GM21576 (cell line): ENCODE results near the gene SNAPC4.
A peak's percentile ranks its signal among the peaks of the same experiment; 100 is the strongest.
"Not testable (repeated sequence)": the region's sequence is repeated elsewhere in the genome, so short reads cannot be mapped to it uniquely, and the experiment has no call there.

ENCODE experiments used
- ATAC-seq: cut with Tn5 transposase; IDR thresholded peaks from one replicate; pipeline ENCODE4 v1.9.1; 2021; ENCODE audit warnings: mild to moderate bottlenecking, moderate library complexity; ENCODE audit not compliant: unreplicated experiment

SNAPC4 gene

DNA sequence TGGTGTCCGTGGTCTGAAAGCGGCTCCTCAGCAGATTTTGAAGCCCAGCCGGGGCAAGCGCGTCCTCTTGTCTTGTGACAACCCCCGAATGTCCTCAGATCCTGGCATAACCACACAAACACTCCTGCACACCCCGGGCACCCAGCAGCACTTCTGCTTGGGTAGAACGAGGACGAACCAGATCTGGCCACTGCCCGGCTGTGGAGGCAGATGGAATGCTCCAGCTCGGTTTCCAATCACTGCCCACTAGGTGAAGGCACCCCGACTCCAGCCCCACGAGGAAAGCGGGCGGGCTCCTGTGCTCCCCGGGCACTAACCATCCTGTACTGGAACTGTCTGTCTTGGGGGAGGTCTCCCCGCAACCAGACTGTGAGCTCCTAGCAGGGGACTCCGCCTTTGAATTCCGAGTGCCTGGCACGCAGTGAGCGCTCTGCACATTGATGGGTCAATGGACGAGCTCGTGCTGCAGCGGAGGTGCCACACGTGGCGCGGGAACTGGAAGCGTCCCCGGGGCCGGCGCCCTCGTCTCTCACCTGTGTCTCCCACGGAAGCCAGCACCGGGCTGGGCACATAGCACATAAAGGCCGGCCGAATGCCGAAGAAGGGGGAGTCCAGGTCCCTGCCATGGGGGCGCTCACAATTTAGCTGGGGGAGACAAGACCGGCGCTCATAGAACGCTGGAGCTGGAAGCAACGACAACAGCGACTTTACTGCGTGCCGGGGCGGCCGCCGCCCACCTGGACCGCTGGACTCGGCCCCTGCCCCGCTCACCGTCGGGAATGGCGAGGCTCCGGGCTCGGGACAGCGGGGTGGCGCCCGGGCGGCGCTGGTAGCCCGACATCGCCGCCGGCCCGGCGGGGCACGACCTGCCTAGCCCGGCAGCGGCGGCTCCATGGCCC lies 9.8 kb upstream of the SNAPC4 start:
- ATAC-seq = no peak

DNA sequence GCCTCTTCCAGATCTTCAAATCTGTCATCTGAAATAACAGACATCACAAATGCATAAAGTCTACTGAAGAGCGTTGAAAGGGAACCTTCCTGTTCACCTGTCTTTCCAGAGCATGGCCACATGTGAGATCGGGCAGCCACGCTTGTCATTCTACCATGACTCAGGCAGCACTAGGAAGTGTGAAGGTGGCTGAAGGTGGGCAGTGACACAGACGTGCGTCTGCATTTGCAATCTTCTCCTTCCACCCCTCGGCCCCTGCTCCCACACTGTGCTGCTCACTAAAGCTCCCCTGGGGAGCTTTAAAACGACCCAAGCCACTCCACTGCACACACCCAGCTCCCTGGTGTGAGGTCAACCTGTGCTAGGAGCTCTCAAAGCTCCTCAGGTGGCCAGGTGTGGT lies 7.9 kb upstream of the SNAPC4 start:
- ATAC-seq = no peak

DNA sequence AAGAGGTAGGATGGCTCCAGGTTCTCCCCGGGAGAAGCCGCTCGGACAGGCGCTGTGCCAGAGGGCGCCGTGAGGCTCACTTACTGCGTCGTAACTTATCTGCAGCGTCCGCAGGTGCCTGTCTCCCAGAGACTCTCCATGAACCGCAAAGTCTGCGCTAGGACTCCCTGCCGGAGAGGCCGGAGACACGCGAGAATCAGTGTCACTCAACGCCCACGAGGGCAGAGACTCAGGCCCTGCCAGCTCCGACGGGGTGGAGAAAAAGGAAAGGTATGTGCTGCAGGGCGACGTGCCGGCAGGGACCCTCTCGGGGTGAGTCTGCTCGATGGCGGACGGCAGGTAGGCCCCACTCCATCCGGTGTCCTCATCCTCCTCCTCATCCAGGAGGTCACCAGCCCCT lies 7.1 kb upstream of the SNAPC4 start:
- ATAC-seq = not testable (repeated sequence)

DNA sequence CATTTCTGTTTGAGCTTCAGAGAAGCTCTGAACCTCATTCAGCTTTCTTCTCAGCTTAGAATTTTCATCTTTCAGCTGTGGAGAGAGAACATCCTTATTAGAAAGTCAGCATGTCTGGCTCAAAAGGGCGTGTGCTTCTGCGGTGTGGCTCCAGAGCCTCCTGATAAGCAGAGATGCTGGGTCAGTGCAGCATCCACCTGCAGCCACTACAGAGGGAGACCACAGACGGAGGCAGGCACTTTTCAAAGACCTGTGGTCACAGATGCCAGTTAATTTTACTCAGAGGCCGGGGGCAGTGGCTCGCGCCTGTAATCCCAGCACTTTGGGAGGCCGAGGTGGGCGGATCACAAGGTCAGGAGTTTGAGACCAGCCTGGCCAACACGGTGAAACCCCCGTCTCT lies 5.9 kb upstream of the SNAPC4 start:
- ATAC-seq = not testable (repeated sequence)

DNA sequence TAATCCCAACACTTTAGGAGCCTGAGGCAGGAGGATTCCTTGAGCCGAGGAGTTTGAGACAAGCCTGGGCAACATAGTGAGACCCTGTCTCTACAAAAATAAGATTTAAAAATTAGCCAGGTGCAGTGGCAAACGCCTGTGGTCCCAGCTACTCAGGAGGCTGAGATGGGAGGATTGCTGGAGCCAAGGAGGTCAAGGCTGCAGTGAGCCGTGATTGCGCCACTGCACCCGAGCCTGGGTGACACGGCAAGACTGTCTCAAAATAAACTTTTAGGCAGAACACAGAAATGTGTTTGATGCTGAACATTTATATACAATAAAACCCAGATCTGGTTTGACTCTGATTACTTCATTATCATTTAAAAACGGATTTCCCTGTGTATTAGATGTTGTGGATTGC lies 5.5 kb upstream of the SNAPC4 start:
- ATAC-seq = no peak

DNA sequence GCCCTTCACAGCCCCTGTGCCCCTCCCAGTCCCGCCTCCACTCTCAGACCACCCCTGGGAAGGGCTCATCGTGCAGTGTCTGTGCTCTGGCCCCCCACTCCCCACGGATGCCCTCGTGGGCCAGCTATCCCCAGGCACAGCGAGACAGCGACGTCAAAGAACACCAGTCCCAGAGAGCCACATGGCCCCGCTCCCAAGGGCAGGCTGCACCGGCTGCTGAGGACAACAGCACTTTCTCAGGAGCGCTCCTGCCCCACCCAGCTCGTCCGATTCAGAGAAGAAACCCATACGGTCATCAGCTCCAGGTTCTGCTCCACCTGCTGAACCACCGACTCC lies 4.8 kb upstream of the SNAPC4 start:
- no peak for ATAC-seq

DNA sequence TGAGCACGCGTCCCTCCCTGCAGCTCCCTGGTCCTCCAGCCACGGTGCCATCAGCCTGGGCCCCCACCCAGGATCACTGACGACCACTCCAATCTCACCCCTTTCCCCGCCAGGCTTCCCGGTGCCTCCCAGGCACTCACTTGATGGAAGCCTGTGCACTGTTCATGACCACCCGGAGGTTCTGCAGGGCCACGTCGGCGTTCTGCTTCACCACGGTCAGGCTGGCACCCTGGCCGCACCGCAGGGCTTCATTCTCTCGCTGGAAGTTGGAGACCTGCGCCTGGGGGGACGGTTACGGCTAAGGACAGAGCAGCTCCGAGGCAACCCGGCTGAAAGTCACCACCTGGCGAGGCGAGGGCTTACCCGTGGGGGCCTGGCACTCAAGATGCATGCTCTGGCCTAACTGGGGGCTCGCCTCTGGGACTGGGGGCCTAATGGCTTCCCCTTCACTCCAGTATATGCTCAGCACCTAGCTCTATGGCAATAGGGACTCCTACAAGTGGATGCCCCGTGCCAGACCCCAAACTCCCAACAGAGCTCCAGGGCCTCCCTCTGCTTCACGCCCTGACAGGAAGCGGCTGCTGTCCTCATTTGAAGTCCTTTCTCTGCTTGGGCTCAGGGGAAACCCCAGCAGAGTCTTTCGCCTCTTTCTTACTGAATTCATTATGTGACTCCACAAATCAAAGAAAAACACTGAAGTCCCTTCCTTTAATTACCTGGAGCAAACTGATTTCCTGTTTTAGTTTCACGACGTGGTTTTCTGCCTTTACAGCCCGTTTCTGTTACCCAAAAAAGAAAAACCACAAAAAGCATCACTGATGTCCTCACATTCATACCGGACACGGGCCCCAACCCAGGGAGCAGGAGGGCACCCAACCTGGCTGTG lies 4.2 kb upstream of the SNAPC4 start:
- no peak for ATAC-seq

DNA sequence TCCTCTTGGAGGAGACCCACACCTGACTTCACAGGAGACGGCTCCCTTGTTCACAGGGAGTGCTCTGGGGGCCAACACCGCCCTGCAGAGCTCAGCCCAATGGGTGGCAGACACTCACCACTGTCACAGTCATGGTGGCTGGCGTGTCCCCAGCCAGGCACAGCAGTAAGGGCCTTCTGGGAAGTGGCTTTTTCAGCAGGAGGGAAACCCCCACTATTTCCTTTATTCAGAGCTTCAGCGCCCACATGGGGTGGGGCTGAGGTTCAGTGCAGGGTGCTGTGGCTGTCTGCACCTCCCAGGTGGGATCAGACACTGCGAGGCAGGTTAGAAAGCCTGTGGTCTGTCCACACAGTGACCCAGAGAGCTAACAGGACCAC lies 3.6 kb upstream of the SNAPC4 start:
- ATAC-seq = no peak

DNA sequence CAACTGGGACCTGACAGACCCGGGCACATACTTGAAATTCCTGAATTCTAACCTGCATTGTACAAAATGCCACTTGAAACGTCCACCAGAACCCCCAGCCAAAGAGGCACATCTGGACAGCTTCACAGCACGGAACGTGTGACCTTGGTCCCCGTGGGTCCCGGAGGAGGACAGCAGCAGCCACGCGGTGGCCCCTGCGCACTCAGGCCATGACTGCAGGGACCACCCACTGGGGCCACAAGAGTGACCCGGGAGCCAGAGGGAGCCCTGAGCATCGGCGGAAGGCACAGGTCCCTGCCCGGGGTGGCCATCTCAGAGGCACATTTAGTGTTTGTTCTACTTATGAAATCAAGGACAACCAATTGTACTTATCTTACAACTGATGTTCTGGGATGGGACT lies 2.1 kb upstream of the SNAPC4 start:
- no peak for ATAC-seq

DNA sequence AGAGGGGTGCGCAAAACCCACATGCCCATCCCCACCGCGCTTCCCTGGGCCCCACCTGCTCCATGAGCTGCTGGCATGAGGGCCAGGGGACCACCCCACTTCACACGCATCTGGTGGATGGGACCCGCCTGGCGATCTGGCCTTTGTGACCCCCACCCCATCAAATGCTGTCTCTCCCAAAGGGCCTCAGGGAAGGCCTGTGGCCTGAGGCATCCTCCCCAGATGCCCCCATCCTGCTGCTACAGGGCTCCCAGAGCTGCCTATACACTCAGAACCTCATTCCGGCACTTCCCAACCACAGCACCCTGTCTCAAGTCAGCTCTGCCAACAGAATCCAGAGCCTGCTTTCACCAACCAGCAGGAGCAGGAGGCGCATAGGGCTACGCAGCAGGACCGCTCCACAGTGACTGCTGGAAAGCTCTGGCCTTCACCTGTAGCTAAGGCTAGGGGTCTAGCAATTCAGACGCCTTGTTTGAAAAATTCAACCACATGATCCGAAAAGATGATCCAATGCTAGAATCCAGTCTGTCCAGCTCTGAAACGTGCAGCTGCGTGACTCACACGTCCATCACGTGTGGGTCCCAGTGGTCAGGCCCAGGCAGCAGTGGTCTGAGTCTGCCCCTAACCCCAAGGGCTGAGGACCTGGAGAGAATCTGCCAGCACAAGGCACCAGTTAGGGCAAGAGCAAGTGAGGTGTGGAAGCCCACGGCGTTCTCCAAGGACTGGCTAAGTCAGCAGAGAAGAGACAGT lies 1.4 kb upstream of the SNAPC4 start:
- no peak for ATAC-seq

DNA sequence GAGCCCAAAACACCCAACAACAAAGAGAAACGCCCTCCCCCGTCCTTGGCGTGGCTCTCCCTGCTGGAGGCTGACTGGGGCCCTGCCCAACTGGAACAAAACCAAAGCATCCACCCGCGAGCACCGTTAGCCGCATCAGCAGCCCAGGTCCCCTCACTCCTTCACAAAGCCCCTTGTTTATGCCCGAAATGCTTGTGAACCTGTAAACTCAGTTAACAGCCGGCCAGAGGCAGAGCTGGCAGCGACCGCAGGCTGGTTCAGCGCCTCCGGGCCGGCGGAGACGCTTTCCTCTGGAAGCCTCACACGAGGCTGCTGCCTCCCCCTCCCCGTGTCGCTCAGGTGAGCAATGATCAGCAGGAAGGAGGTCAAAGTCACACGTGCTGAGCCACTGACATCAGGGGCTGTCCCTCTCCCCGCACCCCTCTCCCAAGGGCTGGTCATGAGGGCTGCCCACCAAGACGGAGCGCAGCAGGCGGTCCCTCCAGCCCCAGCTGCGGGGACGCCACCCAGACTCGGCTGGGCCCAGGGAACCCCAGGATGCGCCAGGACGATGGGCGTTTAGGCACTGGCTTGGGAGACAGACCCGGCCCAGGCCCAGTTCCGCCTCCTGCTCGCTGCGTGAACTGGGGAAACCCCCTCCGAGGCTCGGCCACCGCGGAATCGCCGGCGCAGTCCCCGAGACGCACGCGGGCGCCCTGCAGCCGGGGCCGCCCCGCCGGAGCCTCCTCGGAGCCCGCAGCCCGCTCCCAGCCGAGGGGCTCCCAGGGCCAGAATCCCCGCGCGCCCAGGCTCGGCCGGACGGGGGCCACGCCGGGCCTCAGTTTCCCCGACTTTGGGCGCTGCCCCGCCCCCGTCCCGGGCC lies 563 bp downstream of the SNAPC4 start:
- ATAC-seq = peak; percentile 23

DNA sequence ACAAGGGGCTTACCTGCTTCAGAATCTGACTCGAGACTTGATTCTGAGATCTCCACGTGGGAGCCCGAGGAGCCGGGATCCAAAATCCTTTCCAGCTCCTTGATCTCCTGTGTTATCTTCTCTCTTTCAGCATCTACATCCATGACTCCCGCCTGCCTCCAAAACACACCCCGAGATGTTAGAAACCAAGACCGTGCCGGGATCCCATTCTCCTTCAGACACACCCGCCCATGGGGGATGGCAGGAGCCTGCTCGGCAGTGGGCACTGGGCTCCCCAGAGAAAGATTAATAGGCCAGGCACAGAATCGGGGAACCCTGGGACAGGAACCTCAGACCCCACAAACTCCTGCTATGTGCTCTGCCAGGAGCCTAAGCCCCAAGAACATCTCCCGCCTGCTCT lies 1.7 kb downstream of the SNAPC4 start:
- no peak for ATAC-seq

DNA sequence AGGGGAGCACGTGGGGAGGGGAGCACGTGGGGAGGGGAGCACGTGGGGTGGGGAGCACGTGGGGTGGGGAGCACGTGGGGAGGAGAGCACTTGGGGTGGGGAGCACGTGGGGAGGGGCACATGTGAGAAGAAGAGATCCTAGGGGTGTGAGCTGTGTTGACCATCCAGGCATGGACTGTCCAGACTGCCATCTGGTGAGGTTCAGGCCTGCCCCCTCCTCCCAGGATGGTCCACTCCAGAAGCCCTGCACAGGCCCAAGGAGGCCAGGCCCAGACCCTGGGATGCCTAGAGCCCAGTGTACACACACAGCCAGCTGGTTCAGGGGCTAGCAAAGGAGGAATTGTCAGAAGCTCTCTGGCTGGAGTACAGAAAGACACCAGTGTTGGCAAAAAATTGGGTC lies 2.3 kb downstream of the SNAPC4 start:
- no peak for ATAC-seq

DNA sequence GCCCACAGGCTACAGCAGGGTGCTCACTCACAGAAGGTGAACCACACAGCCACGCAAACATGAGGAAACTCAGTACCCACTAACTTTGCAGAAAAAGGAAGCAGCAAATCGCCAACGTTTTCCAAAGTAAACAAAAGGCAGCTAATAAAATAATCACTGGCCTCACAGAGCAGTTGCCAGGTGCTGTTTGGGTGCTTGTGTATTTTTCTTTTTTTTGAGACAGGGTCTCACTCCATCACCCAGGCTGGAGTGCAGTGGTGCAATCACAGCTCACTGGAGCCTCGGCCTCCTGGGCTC lies 3.8 kb downstream of the SNAPC4 start:
- no peak for ATAC-seq

DNA sequence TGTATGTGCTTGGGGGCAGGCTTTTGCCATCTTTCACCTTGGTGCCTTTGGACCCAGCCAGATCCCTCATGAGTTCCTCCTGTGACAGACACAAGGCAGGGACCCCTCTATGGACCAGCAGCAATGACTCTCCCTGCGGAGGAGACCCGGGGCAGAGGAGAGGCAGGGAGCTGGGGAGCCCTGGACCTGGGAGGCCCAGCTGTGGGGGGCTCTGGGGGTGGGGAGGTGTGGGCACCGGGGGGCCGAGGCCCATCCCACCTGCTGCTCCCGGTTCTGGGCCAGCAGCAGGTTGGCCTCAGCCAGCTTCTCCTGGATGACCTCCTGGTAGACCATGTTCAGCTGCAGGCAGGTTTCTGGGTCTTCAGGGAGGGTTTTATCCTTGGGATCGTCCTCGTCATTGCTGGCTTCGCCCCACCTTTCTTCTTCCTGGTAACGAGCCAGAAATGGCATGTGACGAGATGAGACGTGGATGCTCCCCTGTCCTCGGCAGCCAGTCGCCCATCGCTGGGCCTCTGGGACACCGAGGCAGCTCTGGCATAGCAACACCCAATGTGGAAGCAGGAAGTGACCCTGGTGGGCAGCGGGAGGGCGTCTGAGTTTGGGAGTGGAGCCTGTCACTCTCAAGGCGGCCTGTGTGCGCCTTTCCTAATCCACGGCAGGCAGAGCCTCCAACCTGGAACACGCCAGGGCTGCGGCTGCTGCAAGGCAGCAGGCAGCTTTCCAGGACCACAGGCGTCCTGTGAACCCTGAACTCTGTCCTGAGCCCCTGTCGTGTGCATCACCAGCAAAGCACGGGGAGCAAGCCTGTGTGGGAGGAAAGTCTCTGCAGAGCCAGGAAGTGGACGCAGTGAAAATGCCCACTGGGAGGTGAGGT lies 4.4 kb downstream of the SNAPC4 start:
- no peak for ATAC-seq

DNA sequence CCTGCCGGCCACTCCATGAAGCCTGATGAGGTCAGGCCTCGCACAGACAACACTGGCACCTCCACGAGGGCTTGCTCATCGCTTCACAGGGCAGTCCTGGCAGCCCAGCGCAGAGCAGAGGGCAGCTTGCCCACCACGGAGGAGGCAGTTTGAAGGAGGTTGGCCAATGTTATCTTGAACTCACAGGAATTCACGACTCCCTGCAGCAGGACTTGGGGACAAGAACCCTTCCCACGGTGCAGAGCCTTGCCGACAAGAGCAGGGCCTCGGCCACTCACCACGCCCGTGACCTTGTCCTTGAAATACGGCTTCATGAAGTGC lies 5.0 kb downstream of the SNAPC4 start:
- ATAC-seq = no peak

DNA sequence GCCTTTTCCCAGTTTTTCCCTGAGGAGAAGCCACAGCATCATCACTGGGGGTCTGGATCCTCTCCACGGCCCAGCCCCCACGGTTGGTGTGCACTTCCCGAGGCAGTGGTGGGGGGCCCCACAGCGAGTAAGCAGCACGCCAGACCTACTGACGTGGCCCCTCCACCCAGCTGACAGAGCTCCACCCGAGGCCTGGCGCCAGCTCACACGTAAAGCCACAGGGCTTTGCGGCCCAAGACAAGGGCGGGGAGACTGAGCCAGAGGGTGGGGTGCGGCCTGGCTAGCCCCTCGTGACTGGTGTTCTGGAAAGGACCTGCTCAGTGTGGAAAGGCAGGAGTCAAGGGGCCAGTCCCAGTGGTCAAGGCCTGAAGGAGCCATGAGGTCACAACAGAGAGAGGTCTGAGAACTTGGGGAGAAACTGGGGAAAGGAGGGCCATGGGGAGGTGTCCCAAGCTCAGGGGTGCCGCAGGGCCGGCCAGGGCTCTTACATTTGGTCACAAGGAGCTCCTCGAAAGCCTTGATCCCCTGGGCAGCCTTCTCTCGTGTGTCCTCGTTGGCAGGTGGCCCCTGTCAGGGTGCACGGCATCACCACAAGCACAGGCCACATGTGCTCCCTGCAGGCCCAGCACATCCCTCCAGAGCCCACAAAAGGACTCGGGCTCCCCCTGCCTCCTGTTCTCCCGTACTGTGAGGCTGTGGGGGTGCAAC lies 5.5 kb downstream of the SNAPC4 start:
- no peak for ATAC-seq

DNA sequence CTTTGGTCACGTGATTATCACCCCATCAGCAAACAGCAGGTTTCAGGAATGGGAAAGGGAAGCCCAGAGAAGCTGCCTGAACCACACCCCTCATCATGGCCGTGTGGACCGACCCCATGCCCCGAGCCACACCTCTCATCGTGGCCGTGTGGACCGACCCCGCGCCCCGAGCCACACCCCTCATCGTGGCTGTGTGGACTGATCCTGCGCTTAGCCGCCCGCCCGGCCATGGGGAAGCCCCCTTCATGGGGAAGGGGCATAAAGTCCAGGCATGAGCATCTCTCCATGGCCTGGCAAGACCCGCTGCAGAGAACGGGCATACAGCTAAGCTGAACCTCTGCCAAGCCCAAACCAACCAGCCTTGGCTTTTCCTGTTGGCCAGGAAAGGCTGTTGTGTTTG lies 6.4 kb downstream of the SNAPC4 start:
- ATAC-seq = no peak
